ENCODE measurements around the gene ATXN7L3.

Gene ATXN7L3

GRCh38 chr17:44218344-44219107, 18.8 kb upstream of the ATXN7L3 start:
- ATAC-seq: peak; percentile 44 to 59

GRCh38 chr17:44217738-44218343, 18.2 kb upstream of the ATXN7L3 start:
- ATAC-seq: no peak

- ATAC-seq: no peak
Observed at GRCh38 chr17:44216694-44217093, 17.0 kb upstream of the ATXN7L3 start.

- no peak for ATAC-seq
Observed at GRCh38 chr17:44216173-44216572, 16.5 kb upstream of the ATXN7L3 start.

GRCh38 chr17:44214896-44215295, 15.2 kb upstream of the ATXN7L3 start:
- no peak for ATAC-seq

GRCh38 chr17:44214230-44214494, 14.5 kb upstream of the ATXN7L3 start:
- ATAC-seq: no peak

GRCh38 chr17:44213403-44214229, 13.9 kb upstream of the ATXN7L3 start:
- ATAC-seq: no peak

- no peak for ATAC-seq
Observed at GRCh38 chr17:44212507-44213402, 13.1 kb upstream of the ATXN7L3 start.

- ATAC-seq: no peak
Observed at GRCh38 chr17:44211281-44212265, 11.9 kb upstream of the ATXN7L3 start.

DNA sequence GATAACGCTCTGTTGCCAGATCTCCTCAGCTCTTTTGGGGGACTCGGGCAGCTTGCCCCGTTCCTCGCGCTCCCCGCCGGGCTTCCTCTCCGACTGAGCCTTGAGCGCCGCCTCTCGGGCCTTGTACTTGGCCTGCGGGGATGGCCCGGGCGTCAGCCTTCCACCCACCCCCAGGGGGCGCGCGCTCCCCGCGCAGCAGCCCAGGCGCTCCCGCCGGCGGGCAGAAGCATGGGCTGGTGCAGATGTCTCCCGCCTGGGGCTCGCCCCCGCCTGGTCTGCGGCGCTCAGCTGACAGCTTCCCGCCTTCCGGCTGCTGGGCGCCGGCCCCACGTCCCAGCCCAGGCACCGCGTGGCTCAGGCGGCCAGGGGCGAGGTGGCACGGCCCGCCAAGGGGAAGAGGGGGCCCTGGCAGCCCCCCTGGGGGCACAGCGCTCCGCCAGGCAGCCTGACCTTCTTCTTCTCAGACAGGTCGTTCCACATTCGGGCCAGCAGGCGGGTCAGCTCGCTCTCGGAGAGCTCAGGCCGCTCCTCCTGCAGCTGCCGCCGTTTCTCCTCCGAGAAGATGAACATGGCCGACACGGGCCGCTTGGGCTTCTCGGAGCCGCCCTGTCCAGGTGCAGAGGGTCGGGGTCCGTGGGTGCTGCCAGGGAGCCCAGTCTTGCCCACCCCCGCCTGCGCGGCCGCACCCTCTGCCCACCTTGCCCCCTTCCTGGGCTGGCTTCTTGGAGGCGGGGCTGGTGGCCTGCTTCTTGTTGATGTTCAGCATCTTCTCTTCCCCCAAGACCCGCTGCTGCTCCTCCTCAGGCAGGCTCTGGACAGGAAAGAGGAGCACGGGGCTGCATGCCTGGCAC, 10.9 kb upstream of the ATXN7L3 start:
- ATAC-seq: peak; percentile 91 to 93

- peak; percentile 83 for ATAC-seq
Observed at GRCh38 chr17:44209786-44210341, 10.2 kb upstream of the ATXN7L3 start.

- no peak for ATAC-seq
Observed at GRCh38 chr17:44207743-44208142, 8.1 kb upstream of the ATXN7L3 start.

DNA sequence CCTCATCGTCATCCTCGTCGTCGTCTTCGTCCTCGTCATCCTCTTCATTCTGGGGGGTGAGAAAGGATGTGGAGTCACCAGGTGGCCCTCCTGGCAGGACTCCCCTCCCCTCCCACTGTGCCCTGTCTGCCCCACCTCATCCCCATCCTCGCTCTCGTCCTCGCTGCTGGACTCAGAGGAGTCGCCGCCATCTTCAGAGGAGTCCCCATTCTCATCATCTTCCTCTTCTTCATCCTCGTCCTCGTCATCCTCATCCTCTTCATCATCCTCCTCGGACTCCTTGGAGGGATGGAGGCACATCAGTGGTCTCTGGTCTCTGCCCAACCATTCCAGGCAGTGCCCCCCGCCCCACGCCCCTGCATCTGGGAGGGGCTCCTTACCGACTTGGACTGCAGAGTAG, 7.6 kb upstream of the ATXN7L3 start:
- no peak for ATAC-seq

DNA sequence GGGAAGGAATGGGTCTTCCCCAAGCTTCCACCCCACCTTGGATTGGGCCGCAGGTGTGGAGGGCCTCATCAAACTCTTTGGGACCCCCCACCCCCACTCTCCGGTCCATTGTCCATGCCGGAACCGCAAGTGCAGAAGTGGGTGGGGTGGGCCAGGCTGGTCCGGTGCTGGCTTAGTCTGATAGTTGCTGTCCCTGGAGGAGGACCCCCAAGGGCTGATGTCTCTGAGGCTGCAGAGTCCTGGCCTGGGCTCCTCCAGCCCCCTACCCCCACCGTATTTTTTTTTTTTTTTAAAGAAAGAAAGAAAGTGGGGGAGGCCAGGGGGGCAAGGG, 7.1 kb upstream of the ATXN7L3 start:
- ATAC-seq: no peak

GRCh38 chr17:44205962-44206824, 6.5 kb upstream of the ATXN7L3 start:
- ATAC-seq: no peak

- ATAC-seq: no peak
Observed at GRCh38 chr17:44204441-44204882, 4.8 kb upstream of the ATXN7L3 start.

GRCh38 chr17:44203731-44204440, 4.2 kb upstream of the ATXN7L3 start:
- no peak for ATAC-seq

DNA sequence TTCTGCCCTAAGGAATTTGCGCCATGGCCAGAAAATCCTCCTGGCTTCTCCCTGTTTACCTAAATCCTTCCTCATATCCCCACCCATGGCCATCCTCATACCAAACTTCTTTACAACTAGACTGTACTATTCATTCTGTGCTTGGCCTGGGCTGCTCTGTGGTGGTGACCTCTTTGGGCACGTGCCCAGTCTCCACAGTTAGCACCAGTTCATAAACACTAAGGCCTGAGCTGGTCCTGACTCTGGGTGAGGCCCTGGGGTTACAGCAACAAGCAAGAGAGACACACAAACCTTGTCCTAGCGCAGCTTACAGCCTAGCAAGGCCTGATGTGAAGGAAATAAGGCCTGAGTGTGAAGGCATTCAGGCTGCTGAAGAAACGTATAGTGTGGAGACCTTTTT, 3.1 kb upstream of the ATXN7L3 start:
- no peak for ATAC-seq

Data from activated CD4-positive, CD25-positive, alpha-beta regulatory T cell treated with anti-CD3 and anti-CD28 coated beads, Interleukin-2, amount 50 U/mL, for 24 hours (primary cell).